B cell (primary cell): Measurements from ENCODE around the gene MYL4. TPM values are rescaled to one million over a fixed set of nuclear protein-coding genes. Genes with fewer than 3 reads are reported as not detected.
A peak's percentile ranks its signal among the peaks of the same experiment; 100 is the strongest.

ENCODE experiments used
- ATAC-seq: fragments of 200-7000 bp; cut with Tn5 transposase; one replicate; pipeline ENCODE4 v1.10.0; 2021; ENCODE audit warnings: low read depth, mild to moderate bottlenecking, moderate number of reproducible peaks, moderate library complexity
- CTCF ChIA-PET: fragments of 350-600 bp; sonication (Branson Sonifier 250); formaldehyde crosslinking; loops from one replicate; lab custom pipeline; 2021; ENCODE audit warnings: antibody characterized with exemption, inconsistent platforms; lab: Charles Lee
- POLR2A ChIA-PET: fragments of 350-600 bp; sonication (Branson Sonifier 250); formaldehyde crosslinking; loops from one replicate; lab custom pipeline; 2021; ENCODE audit warnings: antibody characterized with exemption; lab: Charles Lee
- DNase-seq: peaks from one replicate; pipeline ENCODE4 v3.0.0; 2013
- H2AFZ ChIP-seq: 2 replicates; pipeline ENCODE4 v1.6.1; 2012; ENCODE audit warnings: mild to moderate bottlenecking, low read depth, low read length; ENCODE audit not compliant: insufficient read depth, poor library complexity, severe bottlenecking
- H3K27ac ChIP-seq, 2 donors: 1 replicate in 1 of 2; 2 replicates in 1 of 2; pipeline ENCODE4 v1.5.1; 2012 to 2013; ENCODE audit warnings: low read length in 2 of 2, mild to moderate bottlenecking in 2 of 2, moderate library complexity in 1 of 2
- H3K27me3 ChIP-seq, 4 experiments: fragments of 200-600 bp in 1 of 4; sonication (generic) in 1 of 4; replicated peaks in 1 of 4; 1 replicate in 2 of 4; 2 replicates in 2 of 4; pipeline versions ENCODE4 v1.6.1 to v1.7.0; 2013 to 2016; ENCODE audit warnings: low read length in 3 of 4, mild to moderate bottlenecking in 2 of 4, mixed read lengths in 1 of 4, moderate library complexity in 1 of 4; ENCODE audit not compliant: insufficient read depth in 4 of 4, control insufficient read depth in 3 of 4; ENCODE audit errors: control extremely low read depth in 1 of 4
- H3K36me3 ChIP-seq, 2 experiments: replicated peaks in 1 of 2; 1 replicate in 1 of 2; 2 replicates in 1 of 2; pipeline versions ENCODE4 v1.6.1 to v1.7.1; 2013; ENCODE audit warnings: low read length in 1 of 2; ENCODE audit not compliant: insufficient read depth in 2 of 2, control insufficient read depth in 1 of 2; ENCODE audit errors: control extremely low read depth in 1 of 2, extremely low read depth in 1 of 2
- H3K4me1 ChIP-seq, 2 donors: fragments of 200-600 bp in 1 of 2; sonication (generic) in 1 of 2; 1 replicate in 1 of 2; 2 replicates in 1 of 2; pipeline versions ENCODE4 v1.5.1 to v1.6.1; 2013 to 2017; ENCODE audit warnings: low read length in 2 of 2; ENCODE audit not compliant: control insufficient read depth in 2 of 2, insufficient read depth in 2 of 2
- H3K4me2 ChIP-seq: replicated peaks from 2 replicates; pipeline ENCODE3; 2012; ENCODE audit warnings: mild to moderate bottlenecking, low read depth, low read length; ENCODE audit not compliant: poor library complexity, severe bottlenecking
- H3K4me3 ChIP-seq, 5 experiments: fragments of 200-600 bp in 1 of 5; sonication (generic) in 1 of 5; 1 replicate in 3 of 5; 2 replicates in 2 of 5; pipeline versions ENCODE4 v1.5.1 to v1.7.0; 2011 to 2016; ENCODE audit warnings: low read length in 4 of 5, mild to moderate bottlenecking in 4 of 5, low read depth in 2 of 5, control low read depth in 1 of 5, moderate library complexity in 1 of 5; ENCODE audit not compliant: insufficient read depth in 1 of 5; ENCODE audit errors: control extremely low read depth in 1 of 5, extremely low read depth in 1 of 5
- H3K79me2 ChIP-seq: fragments of 200-600 bp; sonication (generic); one replicate; pipeline ENCODE4 v1.6.0; 2016; ENCODE audit warnings: low read length; ENCODE audit not compliant: control insufficient read depth, insufficient read depth
- H3K9ac ChIP-seq: fragments of 200-600 bp; sonication (generic); 2 replicates; pipeline ENCODE4 v1.6.1; 2017; ENCODE audit warnings: mild to moderate bottlenecking, low read length, moderate library complexity
- H3K9me3 ChIP-seq, 3 donors: one replicate each; pipeline versions ENCODE4 v1.6.1 to v1.7.1; 2013; ENCODE audit warnings: low read length in 2 of 3; ENCODE audit not compliant: control insufficient read depth in 2 of 3, insufficient read depth in 1 of 3; ENCODE audit errors: control extremely low read depth in 1 of 3
- H4K20me1 ChIP-seq: 2 replicates; pipeline ENCODE4 v1.6.0; 2012; ENCODE audit warnings: mild to moderate bottlenecking, low read length; ENCODE audit not compliant: insufficient read depth, control insufficient read depth, poor library complexity, severe bottlenecking
- H3K27ac Mint-ChIP-seq: one replicate; pipeline ENCODE4 v1.8.0; 2021; ENCODE audit warnings: mixed read lengths
- H3K27me3 Mint-ChIP-seq: one replicate; pipeline ENCODE4 v1.8.0; 2021; ENCODE audit warnings: mixed read lengths
- H3K4me1 Mint-ChIP-seq: one replicate; pipeline ENCODE4 v1.8.0; 2021; ENCODE audit warnings: mixed read lengths
- H3K4me3 Mint-ChIP-seq: one replicate; pipeline ENCODE4 v1.8.0; 2021; ENCODE audit warnings: mixed read lengths
- H3K9me3 Mint-ChIP-seq: one replicate; pipeline ENCODE4 v1.8.0; 2022; ENCODE audit warnings: mixed read lengths; ENCODE audit not compliant: insufficient read depth
- EZH2 ChIP-seq: IDR thresholded peaks from 2 replicates; pipeline ENCODE4 v1.6.1; 2012; ENCODE audit warnings: borderline replicate concordance, low read depth, mild to moderate bottlenecking, moderate library complexity, low read length; ENCODE audit not compliant: insufficient read depth, poor library complexity, severe bottlenecking
- WGBS: methylation state at CpG from one replicate; pipeline ENCODE4 v1.1.5; 2013; ENCODE audit warnings: missing lambda C conversion rate; ENCODE audit not compliant: insufficient coverage; 5-methylcytosine and 5-hydroxymethylcytosine counted together
- intact Hi-C: fragments of 100-400 bp; cut with micrococcal nuclease; formaldehyde crosslinking; loops from one replicate; pipeline ENCODE4 v1.10.0; 2022
- polyA plus RNA-seq: library from polyadenylated mRNA; depleted of rRNA; stranded (reverse); fragments of >200 nt; gene quantifications from 2 replicates; pipeline ENCODE4 v1.2.3, GENCODE V29; 2012
- total RNA-seq, 2 donors: library from RNA; stranded (reverse); fragments of 120-200 nt in 1 of 2; gene quantifications; 1 replicate in 1 of 2; 2 replicates in 1 of 2; pipeline versions ENCODE4 v1.2.3 to v1.2.4, GENCODE V29; 2013 to 2022
- TF ChIP-seq, protein P1 (sequence below): fragments of 200-600 bp; IDR thresholded peaks from one replicate; pipeline ENCODE4 v1.8.0; 2022; ENCODE audit warnings: antibody characterized with exemption, mild to moderate bottlenecking

Gene MYL4
- total and polyA plus RNA-seq, 2 donors (not counting 1 experiment from before 2014, with no cell fraction given), result 0.16 to 0.42 TPM

DNA sequence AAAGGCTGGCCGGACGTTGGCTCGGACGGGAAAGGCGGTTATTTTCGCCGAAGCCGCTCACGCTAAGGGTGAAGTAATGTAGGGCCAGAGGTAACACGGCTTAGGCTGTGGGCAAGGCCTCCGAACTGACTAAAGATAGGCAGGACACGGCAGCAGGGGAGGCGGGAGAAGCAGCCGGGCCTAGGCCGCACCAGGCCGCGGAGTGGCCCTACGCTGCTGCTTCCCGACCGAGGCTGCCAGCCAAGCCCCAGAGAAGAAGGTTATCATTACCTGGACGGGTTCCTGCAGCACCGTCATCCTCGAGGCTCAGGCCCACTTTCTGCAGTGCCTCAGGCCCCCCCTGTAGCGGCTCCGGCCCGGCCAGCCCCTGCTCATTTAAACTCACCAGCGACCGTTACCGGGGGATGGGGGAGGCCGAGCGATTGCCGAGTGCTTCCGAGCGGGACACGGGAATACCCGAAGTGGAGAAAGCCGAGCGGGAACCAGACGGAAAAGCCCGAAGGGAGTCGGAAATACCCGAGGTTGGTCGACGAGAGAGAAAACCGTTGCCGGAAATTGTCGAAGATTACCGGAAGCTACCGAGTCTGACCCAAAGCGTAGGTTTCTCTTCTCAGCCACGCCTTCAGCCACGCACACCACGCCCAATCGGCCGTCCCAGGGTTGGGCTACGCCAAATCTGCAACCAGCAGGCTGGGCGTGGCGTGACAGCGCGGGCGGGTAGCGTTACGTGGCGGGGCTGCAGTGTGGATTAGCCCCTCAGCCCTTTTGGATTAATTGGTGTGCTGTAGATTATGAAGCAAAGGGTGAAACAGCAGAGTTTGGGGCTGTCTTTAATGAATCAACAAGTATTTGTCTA is 20.0 kb upstream of the MYL4 start, which contains the start of gene CDC27:
Gene CDC27 (minus strand): TSS at position 420 of the 856 bp plus-strand sequence. CDS start 123 bp downstream, at position 297.
- peaks cover 0 to 8% (median 0%) of the 10 kb centered on the region in 3 donors for H3K9me3 ChIP-seq

More for the DNA sequence above, 20.0 kb upstream of the MYL4 start, which contains the start of gene CDC27:
- intact Hi-C loops, result loop anchor here (1.0 to 10.0 kb wide), 6 partner anchors 11 to 134 kb away; partner anchors contain the start of gene EFCAB13
- ChIA-PET CTCF (interaction anchor here (0.6 to 2.5 kb wide), 4 partner anchors 11 to 41 kb away, joined by 3 to 10 read pairs (median 4); no protein-coding TSS in a partner anchor), POLR2A (interaction anchor here (1.0 to 1.6 kb wide), 4 partner anchors 11 to 136 kb away, joined by 4 to 6 read pairs (median 6); no protein-coding TSS in a partner anchor)
- Histone ChIP-seq H4K20me1 (peaks cover 9% of the 10 kb centered on the region), H3K79me2 (peaks cover 57% of the 10 kb centered on the region), H3K4me1 (peaks cover 21 to 30% of the 10 kb centered on the region in 2 donors), H2AFZ (peak within 1 kb of the TSS; percentile 78), H3K27ac (peak within 1 kb of the TSS; percentile 92 to 95), H3K4me2 (peak within 1 kb of the TSS; percentile 87), H3K36me3 (no peaks in the 10 kb centered on the region), H3K9ac (peak within 1 kb of the TSS; percentile 98), H3K27me3 (no peaks in the 10 kb centered on the region), H3K4me3 (peak within 1 kb of the TSS; percentile 74 to 99 (median 88))
- H3K27me3 Mint-ChIP-seq, result no peaks in the 10 kb centered on the region
- peak within 1 kb of the TSS; percentile 96 for H3K4me3 Mint-ChIP-seq
- TF ChIP-seq, protein P1, sequence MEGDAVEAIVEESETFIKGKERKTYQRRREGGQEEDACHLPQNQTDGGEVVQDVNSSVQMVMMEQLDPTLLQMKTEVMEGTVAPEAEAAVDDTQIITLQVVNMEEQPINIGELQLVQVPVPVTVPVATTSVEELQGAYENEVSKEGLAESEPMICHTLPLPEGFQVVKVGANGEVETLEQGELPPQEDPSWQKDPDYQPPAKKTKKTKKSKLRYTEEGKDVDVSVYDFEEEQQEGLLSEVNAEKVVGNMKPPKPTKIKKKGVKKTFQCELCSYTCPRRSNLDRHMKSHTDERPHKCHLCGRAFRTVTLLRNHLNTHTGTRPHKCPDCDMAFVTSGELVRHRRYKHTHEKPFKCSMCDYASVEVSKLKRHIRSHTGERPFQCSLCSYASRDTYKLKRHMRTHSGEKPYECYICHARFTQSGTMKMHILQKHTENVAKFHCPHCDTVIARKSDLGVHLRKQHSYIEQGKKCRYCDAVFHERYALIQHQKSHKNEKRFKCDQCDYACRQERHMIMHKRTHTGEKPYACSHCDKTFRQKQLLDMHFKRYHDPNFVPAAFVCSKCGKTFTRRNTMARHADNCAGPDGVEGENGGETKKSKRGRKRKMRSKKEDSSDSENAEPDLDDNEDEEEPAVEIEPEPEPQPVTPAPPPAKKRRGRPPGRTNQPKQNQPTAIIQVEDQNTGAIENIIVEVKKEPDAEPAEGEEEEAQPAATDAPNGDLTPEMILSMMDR, result no peak
- no peak for TF ChIP-seq EZH2
- peak within 1 kb of the TSS; percentile 95 for H3K27ac Mint-ChIP-seq
- peak; percentile 90 for ATAC-seq
- DNase-seq, result peak; percentile 100
- peaks cover 53% of the 10 kb centered on the region for H3K4me1 Mint-ChIP-seq
- WGBS, result under 1% methylated on average over 62 of the region's 64 CpGs
- H3K9me3 Mint-ChIP-seq, result no peaks in the 10 kb centered on the region
